CD4-positive, alpha-beta T cell treated with Interleukin-4 for 1 hour (primary cell): ENCODE data around the gene DDAH1.
"Not testable (repeated sequence)": the region's sequence is repeated elsewhere in the genome, so short reads cannot be mapped to it uniquely, and the experiment has no call there.

Experiments used
- DNase-seq, 2 donors: peaks; one replicate each; pipeline ENCODE4 v3.0.0-alpha.2; 2020 to 2022

Gene DDAH1

DNA sequence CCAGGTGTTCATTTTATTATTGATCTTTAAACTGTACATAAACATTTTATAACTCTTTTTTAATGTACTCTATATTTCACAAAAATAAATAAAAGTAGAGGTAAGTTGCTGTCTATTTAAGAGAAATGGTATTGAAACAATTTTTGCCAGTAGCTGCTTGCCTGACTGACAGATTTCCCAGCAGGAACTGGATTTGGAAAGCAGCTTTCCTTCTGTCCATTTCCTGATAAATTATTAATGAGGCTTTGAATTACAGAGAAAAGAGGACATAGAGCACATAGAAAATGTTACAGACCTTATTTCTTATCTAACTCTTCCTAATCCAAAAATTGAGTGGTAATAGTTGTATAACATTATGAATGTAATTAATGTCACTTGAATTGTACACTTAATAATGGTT, 108.8 kb downstream of the DDAH1 start:
- no peak for DNase-seq

DNA sequence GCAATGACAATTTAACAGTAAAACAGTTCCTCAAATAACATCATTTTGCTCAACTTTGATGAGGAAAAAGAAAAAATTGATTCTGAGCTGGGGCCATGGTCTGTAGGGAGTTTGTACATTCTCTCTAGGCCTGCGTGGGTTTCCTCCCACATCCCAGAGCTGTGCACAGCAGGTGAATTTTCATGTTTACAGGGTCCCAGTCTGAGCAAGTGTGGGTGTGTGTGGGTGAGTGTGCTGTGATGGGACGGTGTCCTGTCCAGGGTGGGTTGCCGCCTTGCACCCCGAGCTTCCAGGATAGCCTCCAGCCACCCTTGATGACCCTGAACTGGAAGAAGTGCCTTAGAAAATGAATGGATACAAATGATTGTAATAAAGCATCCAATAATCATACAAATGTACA, 112.9 kb downstream of the DDAH1 start:
- no peak for DNase-seq

DNA sequence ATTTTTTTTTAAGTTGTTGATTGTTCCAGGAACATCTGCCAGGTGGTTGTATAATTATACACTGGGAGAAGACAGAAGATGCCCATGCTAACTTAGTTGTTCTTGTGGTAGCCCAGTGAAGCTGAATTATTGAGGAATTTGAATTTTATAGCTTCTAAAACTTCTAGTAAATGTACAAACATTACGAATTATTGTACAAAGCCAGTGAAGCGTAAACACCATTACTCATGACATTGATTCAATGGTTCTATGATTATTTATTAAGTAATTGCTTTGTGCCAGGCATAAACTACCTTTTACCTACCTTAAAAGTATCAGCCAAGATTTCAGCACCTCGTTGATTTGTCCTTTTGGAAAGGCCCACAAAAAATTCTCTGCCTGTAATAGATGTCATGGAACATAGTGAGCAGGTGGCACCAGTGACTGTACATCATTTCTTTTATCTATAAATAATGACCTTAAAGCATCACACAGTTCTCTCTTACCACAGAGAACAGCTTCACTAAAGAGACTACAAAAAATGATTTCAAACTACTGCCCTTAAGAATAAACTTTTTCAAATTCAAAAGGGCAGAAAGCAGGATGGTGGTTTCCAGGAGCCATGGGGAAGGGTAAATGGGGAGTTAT, 113.6 kb downstream of the DDAH1 start:
- DNase-seq = no peak

GRCh38 chr1:85349224-85349623, 115.7 kb downstream of the DDAH1 start:
- no peak for DNase-seq

GRCh38 chr1:85347908-85348307, 117.1 kb downstream of the DDAH1 start:
- DNase-seq = no peak

DNA sequence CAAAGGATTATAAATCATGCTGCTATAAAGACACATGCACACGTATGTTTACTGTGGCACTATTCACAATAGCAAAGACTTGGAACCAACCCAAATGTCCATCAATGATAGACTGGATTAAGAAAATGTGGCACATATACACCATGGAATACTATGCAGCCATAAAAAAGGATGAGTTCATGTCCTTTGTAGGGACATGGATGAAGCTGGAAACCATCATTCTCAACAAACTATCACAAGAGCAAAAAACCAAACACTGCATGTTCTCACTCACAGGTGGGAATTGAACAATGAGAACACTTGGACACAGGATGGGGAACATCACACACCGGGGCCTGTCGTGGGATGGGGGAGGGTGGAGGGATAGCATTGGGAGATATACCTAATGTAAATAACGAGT, 117.7 kb downstream of the DDAH1 start:
- not testable (repeated sequence) for DNase-seq

DNA sequence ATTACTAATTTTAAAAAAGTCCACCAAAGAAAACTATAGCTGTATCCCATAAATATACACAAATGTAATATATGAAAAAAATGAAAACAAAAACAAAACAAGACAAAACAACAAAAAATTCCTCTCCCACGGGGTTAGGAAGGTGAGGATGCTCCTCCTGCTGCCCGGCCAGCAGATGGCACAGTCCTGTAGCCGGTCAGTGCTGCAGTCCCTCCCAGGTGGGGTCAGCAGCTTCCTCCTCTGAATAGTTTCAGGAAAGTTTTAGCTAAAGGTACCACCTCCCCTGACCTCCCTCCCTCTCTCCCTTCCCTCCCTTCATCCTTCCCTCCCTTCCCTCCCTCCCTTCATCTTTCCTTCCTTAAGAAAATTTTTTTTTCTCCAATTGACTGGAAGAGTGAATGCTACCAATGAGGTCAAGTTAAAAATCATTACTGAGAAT, 120.7 kb downstream of the DDAH1 start:
- DNase-seq = no peak

GRCh38 chr1:85343612-85344255, 121.2 kb downstream of the DDAH1 start:
- DNase-seq = no peak

DNA sequence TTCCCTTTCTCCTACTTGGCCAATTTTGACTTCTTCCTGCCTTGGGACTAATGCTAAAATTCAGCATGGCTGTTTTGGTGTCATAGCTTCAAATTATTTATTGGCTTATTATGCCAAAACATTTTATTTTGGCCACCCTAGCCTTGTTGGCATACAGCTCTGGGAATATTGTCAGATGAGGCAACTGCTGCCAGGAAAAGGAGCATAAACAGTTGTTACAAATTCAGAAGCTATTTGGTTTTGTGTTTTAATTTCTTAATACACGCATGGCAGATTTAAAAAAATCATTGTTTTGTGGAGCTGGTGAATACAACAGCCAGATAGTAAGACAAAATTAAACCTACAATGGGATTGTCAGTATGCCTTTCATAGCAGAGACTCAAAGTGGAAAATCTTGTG, 121.7 kb downstream of the DDAH1 start:
- no peak for DNase-seq

- DNase-seq = no peak
Observed at GRCh38 chr1:85342207-85342606, 122.8 kb downstream of the DDAH1 start.

GRCh38 chr1:85340427-85340826, 124.5 kb downstream of the DDAH1 start:
- no peak for DNase-seq

GRCh38 chr1:85339656-85340399, 125.1 kb downstream of the DDAH1 start:
- no peak for DNase-seq

DNA sequence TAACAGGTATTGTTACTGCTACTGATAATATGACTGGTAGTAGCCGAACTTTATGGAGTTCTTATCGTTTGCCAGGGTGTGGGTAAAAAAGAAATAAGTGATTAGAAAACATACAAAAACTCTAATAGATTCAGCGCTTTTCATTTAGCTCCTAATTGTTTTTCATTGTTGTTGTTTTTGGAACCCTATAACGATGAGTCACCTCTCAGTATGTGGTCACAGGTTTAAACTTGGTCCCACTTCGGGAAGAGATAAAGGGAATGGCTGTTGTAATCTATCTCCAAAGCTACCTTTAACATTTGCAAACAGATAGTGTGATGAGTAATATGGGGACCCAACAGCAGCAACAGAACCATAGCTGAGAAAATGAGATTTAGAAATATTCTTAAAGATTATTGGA, 125.9 kb downstream of the DDAH1 start:
- no peak for DNase-seq

- no peak for DNase-seq
Observed at GRCh38 chr1:85334962-85335361, 130.0 kb downstream of the DDAH1 start.

DNA sequence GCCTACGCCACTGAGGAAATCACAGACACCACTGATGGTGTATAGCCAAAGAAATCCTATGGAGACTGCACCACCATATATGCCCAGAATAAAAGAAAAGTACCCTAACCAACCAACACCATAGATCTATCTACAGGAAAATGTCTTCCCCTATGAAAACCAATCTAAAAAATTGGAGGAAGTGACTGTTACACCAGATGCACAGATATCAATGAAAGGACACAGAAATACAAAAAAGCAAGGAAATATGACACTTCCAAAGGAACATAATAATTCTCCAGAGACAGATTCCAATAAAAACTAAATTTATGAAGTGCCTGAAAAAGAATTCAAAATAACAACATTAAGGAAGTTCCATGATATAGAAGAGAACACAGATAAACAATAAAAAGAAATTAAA, 131.8 kb downstream of the DDAH1 start:
- DNase-seq = no peak

- DNase-seq = no peak
Observed at GRCh38 chr1:85332575-85332974, 132.4 kb downstream of the DDAH1 start.

DNA sequence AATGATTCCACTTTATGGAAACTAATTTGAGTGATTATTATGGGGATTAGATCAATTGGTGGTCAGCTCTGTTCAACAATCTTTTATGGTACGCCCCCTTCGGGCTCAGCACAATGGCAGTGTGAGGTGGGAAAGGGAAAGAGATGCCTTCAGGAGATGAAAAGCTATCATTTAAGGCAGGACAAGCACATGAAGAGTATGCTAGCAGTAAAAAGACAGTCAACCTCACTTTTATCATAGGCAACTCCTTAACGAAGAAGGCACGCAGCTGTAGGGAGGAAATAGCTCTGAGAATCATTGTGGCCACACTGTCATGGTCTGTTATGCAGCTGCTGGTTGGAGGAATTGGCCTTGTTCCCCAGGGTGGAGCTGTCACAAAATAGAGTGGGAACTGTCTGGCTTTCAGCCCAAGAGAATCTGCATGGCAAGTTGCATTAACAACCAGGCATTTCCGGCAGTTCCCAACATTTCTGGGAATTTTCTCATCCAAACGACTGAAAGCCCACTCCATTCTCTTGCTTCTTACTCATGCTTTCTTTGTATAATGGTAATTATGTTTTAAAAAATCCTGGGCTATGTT, 134.2 kb downstream of the DDAH1 start:
- DNase-seq = no peak

GRCh38 chr1:85330214-85330631, 134.7 kb downstream of the DDAH1 start:
- no peak for DNase-seq

DNA sequence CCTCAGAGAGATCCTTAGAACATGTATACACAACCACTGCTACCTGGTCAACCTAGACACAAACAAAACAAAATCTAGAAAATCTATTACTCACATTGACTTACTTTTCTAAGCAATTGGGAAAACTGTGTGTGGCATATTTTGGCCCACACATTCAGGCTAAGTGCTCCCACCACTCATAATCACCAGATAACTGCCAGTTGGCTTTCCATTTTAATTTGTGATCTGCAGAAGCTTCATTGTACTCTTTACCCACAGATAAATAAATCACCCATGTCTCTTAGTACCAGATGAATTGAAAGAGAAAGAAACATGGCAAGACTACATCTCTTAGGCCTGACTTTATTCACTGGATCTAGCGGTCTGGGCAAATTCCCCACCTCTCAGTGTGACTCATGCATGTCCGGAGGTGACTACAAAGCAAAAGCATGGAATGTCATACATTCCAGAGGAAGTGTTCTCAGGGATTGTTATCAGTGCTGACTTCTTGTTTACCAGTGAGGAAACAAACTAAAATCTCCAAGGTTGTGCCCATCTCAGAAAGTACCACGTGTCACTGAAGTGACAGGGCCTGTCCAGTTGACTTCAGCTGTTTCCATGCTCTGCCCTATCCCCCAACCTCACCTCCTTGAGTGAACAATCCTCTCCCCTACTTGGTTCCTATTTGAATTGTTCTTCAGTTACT, 136.1 kb downstream of the DDAH1 start:
- DNase-seq = no peak

GRCh38 chr1:85327759-85328158, 137.2 kb downstream of the DDAH1 start:
- no peak for DNase-seq

DNA sequence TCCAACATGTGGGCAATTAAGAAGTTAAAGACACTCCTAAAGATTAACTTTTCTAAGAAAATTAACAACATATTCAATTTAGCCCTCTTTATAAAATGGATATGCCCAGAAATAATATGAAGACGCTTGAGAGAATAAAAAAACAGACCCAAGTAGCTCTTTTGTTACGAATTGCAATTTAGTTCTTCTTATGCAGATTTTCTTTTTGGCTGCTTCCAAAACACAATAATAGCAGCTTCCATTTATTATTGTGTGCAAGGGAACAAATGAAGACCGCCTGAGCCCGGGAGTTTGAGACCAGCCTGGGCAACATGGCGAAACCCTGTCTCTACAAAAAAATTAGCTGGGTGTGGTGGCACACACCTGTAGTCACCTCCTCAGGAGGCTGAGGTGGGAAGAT, 138.1 kb downstream of the DDAH1 start:
- DNase-seq = no peak

GRCh38 chr1:85326336-85326735, 138.6 kb downstream of the DDAH1 start:
- no peak for DNase-seq

- DNase-seq = no peak
Observed at GRCh38 chr1:85325920-85326319, 139.0 kb downstream of the DDAH1 start.
